ENCODE measurements around the gene NVL.
A peak's percentile ranks its signal among the peaks of the same experiment; 100 is the strongest.
"Not testable (repeated sequence)": the region's sequence is repeated elsewhere in the genome, so short reads cannot be mapped to it uniquely, and the experiment has no call there.

NVL gene

GRCh38 chr1:224226849-224227502 is 103.0 kb downstream of the NVL start:
- no peak for DNase-seq

DNA sequence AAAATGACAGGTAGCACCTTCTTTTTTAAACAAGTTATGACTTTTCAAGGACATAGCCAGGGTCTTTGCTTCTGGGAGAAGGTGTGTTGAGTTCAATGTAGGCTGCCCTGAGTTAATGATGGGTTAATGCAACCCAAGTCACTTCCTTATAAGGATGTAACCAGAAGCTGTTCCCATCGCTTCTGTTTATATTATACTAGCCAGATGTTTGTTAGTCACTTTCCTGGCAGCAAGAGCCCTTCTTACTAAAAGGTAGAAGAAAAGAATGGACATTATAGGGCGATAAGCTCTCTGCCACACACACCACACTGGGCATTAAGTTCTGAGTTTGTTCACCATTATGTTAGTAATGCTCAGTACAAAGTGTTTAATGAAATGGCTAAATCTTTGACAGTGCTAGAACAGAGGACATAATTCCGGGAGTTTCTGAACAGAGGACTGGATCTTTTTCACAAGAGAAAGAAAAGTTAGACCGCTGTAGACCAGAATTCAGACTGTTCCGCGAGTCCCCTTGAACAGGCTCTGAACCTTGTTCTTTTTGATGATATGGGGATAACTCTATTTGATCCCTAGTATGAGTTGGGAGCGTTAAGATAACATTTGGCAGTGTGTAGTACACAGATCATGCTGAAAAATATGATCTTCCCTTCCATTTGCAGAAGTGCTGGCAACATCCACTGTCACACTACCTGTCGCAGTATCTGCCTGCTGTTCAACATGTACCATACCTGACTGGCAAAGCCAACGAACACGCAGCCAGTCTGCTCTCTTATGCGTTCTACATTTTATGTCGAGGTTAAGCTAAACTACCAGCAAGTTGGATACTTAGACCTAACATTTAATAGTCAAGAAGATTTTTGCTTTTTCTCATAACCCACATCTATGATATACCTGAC is 105.9 kb downstream of the NVL start:
- DNase-seq: no peak

DNA sequence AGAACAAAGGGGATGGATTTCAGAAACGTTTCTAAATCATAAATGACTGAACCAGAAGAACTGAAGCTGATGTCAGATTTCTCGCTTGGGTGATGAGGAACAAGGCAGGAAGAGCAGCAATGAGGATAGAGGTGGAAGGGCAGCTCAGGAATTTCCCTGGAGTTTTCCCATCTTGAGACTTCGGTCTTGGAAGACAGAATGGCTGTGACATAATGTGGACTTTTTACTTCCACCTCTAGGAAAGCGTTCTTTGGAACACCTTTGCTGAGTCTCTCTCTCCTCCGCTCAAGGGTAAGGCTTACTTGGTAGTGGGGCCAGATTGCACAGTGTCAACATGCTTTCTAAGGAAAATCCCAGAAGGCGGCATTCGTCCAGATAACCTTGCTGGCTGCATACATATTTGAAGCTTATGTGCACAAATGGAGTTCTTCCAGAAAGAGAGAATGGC is 110.3 kb downstream of the NVL start:
- DNase-seq: no peak

- DNase-seq: no peak
Observed at GRCh38 chr1:224219011-224219611, 110.9 kb downstream of the NVL start.

GRCh38 chr1:224217655-224218623 is 112.0 kb downstream of the NVL start:
- DNase-seq: no peak

DNA sequence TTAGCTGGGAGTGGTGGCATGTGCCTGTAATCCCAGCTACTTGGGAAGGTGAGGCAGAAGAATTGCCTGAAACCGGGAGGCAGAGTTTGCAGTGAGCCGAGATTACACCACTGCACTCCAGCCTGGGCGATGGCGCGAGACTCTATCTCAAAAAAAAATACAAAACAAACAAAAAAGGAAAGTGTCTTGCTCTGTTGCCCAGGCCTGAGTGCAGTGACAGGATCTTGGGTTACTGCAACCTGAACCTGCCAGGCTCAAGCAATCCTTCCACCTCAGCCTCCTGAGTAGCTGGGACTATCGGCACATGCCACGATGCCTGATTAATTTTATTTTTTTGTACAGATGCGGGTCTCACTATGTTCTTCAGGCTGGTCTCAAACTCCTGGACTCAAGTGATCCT is 113.6 kb downstream of the NVL start:
- DNase-seq: no peak

- DNase-seq: no peak
Observed at GRCh38 chr1:224213438-224214119, 116.4 kb downstream of the NVL start.

DNA sequence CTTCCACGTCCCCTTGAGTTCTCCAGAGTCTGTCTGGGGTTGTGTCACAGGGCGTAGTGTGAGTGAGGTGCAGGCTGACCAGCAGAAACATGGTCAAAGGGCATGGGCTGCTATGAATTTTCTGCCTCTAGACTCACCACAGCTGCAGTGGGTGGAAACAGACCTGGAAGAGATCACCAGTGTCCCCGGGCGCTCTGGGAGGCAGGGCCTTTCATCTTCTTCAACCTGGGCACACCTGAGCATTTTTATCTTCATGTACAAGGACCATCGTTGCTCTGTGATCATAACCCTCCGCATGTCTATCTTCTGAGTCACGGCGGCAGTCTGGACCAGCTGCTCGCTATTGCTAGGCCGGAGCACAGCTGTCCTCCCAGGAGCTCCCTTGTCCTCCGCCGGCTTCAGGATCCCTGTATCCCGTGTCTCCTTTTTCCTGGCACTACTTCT is 117.3 kb downstream of the NVL start:
- no peak for DNase-seq

DNA sequence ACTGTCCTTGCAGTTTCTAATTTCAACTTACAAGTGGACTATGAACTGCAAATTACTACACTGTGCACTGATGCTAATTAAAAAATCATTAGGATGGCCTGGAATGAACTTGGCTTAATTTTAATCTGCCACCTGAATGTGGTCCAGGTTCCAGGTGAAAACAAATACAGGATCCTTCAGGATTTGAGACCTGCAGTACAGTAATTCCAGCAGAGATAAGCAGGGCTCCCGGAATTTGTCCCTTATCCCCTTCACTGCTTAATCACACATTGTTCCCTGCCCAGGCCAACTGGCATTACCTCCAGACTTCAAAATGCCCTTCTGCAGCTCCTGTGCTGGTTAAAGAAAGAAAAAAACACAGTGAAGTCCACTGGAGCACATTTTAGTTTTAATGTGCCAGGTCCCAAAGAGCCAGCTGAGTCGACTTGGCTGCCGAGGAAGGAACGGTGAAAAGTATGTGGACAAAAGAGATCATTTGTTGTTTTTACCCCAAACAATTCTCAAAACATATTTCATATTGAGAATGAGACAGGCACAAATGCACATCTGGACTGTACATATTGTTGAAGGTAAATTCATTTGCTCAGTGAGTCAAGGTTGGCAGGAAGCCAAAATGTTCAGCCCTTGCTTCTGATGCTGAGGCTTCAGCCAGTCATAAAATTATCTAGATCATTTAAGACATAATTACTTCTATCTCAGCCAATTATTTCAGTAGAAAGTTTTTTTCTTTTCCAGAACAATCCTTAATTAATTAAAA is 118.6 kb downstream of the NVL start:
- peak; percentile 47 for DNase-seq

GRCh38 chr1:224205931-224206538 is 123.9 kb downstream of the NVL start:
- not testable (repeated sequence) for DNase-seq

- peak; percentile 18 for DNase-seq
Observed at GRCh38 chr1:224205438-224205840, 124.5 kb downstream of the NVL start.

DNA sequence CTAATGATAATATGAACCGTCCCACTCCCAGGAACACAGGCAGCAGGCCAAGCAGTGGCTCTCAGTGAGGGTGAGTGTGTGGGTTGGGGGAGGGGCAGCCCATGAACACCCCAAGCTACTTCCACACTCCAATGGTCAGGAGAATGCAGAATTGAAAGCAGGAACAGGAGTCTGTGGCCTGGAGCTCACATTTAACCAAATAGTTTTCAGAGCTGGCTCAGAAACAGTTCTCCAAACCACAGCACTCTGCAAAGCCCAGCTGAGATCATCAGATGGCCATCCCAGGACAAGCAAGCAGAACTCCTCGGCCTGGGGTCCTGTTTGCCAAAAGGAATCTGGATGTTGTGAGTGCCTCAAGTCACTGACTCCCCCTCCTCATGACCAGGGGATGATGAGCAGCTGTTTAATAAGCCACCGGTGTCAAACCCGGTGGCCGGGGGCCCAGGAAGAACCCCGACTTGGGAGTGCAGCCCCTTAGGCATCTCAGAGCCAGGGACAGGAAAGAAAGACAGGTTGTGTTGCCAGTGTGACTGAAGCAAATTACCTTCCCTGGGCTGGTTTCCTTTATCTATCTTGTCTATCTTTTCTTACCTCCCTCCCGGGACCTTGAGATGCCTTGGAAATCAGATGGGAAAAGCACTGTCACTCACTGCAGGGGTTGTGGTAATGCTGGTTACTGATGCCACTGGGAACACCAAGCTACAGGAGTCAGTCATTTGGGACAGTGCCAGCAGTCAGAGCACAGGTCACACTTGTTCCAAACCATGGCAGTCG is 126.5 kb downstream of the NVL start:
- DNase-seq: no peak

- no peak for DNase-seq
Observed at GRCh38 chr1:224201853-224202252, 128.1 kb downstream of the NVL start.

- DNase-seq: no peak
Observed at GRCh38 chr1:224201383-224201782, 128.6 kb downstream of the NVL start.

- DNase-seq: no peak
Observed at GRCh38 chr1:224199679-224200078, 130.3 kb downstream of the NVL start.

- no peak for DNase-seq
Observed at GRCh38 chr1:224198572-224198971, 131.4 kb downstream of the NVL start.

GRCh38 chr1:224196813-224197600 is 133.0 kb downstream of the NVL start:
- DNase-seq: no peak

GRCh38 chr1:224193319-224193966 is 136.5 kb downstream of the NVL start:
- no peak for DNase-seq
